ENCODE measurements around the gene DHODH. TPM values are rescaled to one million over a fixed set of nuclear protein-coding genes. Genes with fewer than 3 reads are reported as not detected.

DHODH gene
- total and polyA plus RNA-seq, 2 donors from 2014 or later, result 8.9 to 10.7 TPM

DNA sequence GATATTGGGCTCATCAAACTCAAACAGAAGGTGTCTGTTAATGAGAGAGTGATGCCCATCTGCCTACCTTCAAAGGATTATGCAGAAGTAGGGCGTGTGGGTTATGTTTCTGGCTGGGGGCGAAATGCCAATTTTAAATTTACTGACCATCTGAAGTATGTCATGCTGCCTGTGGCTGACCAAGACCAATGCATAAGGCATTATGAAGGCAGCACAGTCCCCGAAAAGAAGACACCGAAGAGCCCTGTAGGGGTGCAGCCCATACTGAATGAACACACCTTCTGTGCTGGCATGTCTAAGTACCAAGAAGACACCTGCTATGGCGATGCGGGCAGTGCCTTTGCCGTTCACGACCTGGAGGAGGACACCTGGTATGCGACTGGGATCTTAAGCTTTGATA, 51.9 kb downstream of the DHODH start:
- intact Hi-C loops (cut with DNase I), result no loop called here
- Histone ChIP-seq H3K9me3 (ENCODE audit: control insufficient read depth in 2 of 3, insufficient read depth in 1 of 3, low read length in 3 of 3) (no peaks in the 10 kb centered on the region), H3K9ac (ENCODE audit: low read length in 3 of 3) (no peak overlapping the region), H3K4me3 (ENCODE audit: low read length in 3 of 3) (no peak overlapping the region), H3K27me3 (ENCODE audit: control insufficient read depth, insufficient read depth, low read length) (no peaks in the 10 kb centered on the region), H3K4me1 (ENCODE audit: control insufficient read depth in 2 of 3, insufficient read depth in 2 of 3, low read depth in 1 of 3, low read length in 3 of 3) (no peaks in the 10 kb centered on the region), H3K27ac (ENCODE audit: low read depth in 2 of 2, low read length in 2 of 2) (no peak overlapping the region), H3K36me3 (ENCODE audit: control insufficient read depth in 2 of 3, insufficient read depth in 3 of 3, low read length in 3 of 3) (peaks cover 0 to 2% (median 0%) of the 10 kb centered on the region in 3 donors)
- no peak for DNase-seq
- FAIRE-seq, result no peak
- TF ChIP-seq, protein P1, sequence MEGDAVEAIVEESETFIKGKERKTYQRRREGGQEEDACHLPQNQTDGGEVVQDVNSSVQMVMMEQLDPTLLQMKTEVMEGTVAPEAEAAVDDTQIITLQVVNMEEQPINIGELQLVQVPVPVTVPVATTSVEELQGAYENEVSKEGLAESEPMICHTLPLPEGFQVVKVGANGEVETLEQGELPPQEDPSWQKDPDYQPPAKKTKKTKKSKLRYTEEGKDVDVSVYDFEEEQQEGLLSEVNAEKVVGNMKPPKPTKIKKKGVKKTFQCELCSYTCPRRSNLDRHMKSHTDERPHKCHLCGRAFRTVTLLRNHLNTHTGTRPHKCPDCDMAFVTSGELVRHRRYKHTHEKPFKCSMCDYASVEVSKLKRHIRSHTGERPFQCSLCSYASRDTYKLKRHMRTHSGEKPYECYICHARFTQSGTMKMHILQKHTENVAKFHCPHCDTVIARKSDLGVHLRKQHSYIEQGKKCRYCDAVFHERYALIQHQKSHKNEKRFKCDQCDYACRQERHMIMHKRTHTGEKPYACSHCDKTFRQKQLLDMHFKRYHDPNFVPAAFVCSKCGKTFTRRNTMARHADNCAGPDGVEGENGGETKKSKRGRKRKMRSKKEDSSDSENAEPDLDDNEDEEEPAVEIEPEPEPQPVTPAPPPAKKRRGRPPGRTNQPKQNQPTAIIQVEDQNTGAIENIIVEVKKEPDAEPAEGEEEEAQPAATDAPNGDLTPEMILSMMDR (IDR thresholded peaks at IDR 0.05; ENCODE audit: borderline replicate concordance, extremely low read depth, insufficient read depth), result no peak

DNA sequence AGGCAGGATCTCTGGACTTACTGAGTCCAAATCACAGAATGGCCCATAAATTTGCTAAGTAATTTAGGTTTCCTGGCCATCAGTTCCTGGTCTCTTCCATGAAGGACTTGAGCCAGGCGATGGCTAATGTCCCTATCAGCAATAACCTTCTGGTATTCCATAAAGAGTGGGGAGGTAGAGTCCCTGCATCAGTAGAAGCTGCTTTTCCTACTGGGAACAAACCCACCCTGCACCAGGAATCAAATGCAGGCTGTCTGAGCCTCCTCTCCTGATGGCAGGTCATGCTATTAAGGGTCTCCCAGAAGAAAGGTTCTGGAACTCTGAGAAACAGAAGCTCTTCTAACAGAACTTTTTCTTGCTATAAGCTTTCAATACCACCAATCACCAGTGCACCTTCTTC, 53.0 kb downstream of the DHODH start:
- TF ChIP-seq, protein P1 (IDR thresholded peaks at IDR 0.05; ENCODE audit: borderline replicate concordance, extremely low read depth, insufficient read depth), result no peak
- DNase-seq (no peak), FAIRE-seq (no peak)
- no peak overlapping the region for H3K27ac ChIP-seq (ENCODE audit: low read depth in 2 of 2, low read length in 2 of 2)
- H3K36me3 ChIP-seq (ENCODE audit: control insufficient read depth in 2 of 3, insufficient read depth in 3 of 3, low read length in 3 of 3), result peaks cover 0 to 2% (median 0%) of the 10 kb centered on the region in 3 donors
- H3K27me3 ChIP-seq (ENCODE audit: control insufficient read depth, insufficient read depth, low read length), result no peaks in the 10 kb centered on the region
- no peak overlapping the region for H3K4me3 ChIP-seq (ENCODE audit: low read length in 3 of 3)
- H3K9me3 ChIP-seq (ENCODE audit: control insufficient read depth in 2 of 3, insufficient read depth in 1 of 3, low read length in 3 of 3), result no peaks in the 10 kb centered on the region
- no peak overlapping the region for H3K9ac ChIP-seq (ENCODE audit: low read length in 3 of 3)
- no peaks in the 10 kb centered on the region for H3K4me1 ChIP-seq (ENCODE audit: control insufficient read depth in 2 of 3, insufficient read depth in 2 of 3, low read depth in 1 of 3, low read length in 3 of 3)
- intact Hi-C loops (cut with DNase I), result no loop called here

DNA sequence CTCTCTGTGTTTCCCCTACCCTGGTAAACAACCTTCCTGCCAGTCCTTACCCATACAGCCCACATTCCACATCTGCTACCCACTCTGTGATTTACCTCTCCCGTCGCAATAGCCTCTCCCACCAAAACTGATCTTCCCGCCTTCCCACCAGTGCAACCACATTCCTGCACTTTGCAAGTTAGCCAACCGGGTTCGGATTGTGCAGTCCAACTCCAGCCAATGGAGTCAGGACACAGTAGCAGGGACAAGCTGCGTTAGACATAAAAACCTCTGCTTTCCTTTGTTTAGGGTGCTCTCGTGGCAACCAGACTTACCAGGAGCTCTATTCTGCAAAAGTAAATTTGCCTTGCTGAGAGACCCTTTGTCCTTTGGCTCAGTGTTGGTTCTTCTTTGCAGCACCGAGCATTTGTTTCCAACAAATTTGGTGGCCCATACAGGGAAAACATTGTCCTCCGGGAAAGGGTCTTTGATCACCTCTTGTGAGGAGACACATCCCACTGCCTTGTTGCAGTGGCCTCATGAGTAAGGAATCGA, 55.9 kb downstream of the DHODH start:
- FAIRE-seq (no peak), DNase-seq (no peak)
- H3K4me3 ChIP-seq (ENCODE audit: low read length in 3 of 3), result no peak overlapping the region
- no peak overlapping the region for H3K9ac ChIP-seq (ENCODE audit: low read length in 3 of 3)
- no peak overlapping the region for H3K27ac ChIP-seq (ENCODE audit: low read depth in 2 of 2, low read length in 2 of 2)
- no peaks in the 10 kb centered on the region for H3K4me1 ChIP-seq (ENCODE audit: control insufficient read depth in 2 of 3, insufficient read depth in 2 of 3, low read depth in 1 of 3, low read length in 3 of 3)
- intact Hi-C loops (cut with DNase I), result no loop called here
- peaks cover 0 to 2% (median 0%) of the 10 kb centered on the region in 3 donors for H3K36me3 ChIP-seq (ENCODE audit: control insufficient read depth in 2 of 3, insufficient read depth in 3 of 3, low read length in 3 of 3)
- H3K27me3 ChIP-seq (ENCODE audit: control insufficient read depth, insufficient read depth, low read length), result no peaks in the 10 kb centered on the region
- TF ChIP-seq, protein P1 (IDR thresholded peaks at IDR 0.05; ENCODE audit: borderline replicate concordance, extremely low read depth, insufficient read depth), result no peak
- no peaks in the 10 kb centered on the region for H3K9me3 ChIP-seq (ENCODE audit: control insufficient read depth in 2 of 3, insufficient read depth in 1 of 3, low read length in 3 of 3)

DNA sequence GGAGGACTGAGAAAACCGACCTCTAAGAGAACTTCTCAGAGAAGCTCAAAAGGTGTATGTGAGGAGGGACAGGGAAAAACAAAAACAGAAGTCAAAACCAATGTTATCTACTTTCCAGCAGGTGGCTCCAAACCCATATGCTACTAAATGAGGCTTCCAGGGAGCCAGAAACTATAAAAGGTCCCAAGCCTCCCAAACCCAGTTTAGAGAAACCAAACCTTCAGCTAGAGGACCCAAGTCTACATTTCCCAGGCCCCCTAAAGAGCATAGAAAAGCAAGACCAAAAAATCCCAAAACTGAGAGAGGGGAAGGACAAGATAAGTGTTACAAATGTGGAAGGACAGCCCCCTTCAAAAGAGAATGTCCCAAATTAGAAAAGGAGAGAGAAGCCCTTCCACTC, 58.2 kb downstream of the DHODH start:
- peak; percentile 92 for FAIRE-seq
- intact Hi-C loops (cut with DNase I), result no loop called here

More for the DNA sequence above, 58.2 kb downstream of the DHODH start:
- Histone ChIP-seq H3K9ac (ENCODE audit: low read length in 3 of 3) (no peak overlapping the region), H3K36me3 (ENCODE audit: control insufficient read depth in 2 of 3, insufficient read depth in 3 of 3, low read length in 3 of 3) (no peaks in the 10 kb centered on the region), H3K4me3 (ENCODE audit: low read length in 3 of 3) (no peak overlapping the region), H3K4me1 (ENCODE audit: control insufficient read depth in 2 of 3, insufficient read depth in 2 of 3, low read depth in 1 of 3, low read length in 3 of 3) (no peaks in the 10 kb centered on the region), H3K27me3 (ENCODE audit: control insufficient read depth, insufficient read depth, low read length) (no peaks in the 10 kb centered on the region), H3K27ac (ENCODE audit: low read depth in 2 of 2, low read length in 2 of 2) (no peak overlapping the region), H3K9me3 (ENCODE audit: control insufficient read depth in 2 of 3, insufficient read depth in 1 of 3, low read length in 3 of 3) (no peaks in the 10 kb centered on the region)
- DNase-seq, result peak in 2 of 5 donors; percentile 31 to 68
- TF ChIP-seq, protein P1 (IDR thresholded peaks at IDR 0.05; ENCODE audit: borderline replicate concordance, extremely low read depth, insufficient read depth), result peak; percentile 72

Measured in kidney (tissue), 14 donors.